OCI-LY7 (cell line): Measurements from ENCODE around the gene PIGS.

Experiments
- EZH2phosphoT487 ChIP-seq: fragments of 200-600 bp; sonication (generic); IDR thresholded peaks from 2 replicates; pipeline ENCODE4 v1.6.1; 2018; ENCODE audit warnings: low read depth, borderline replicate concordance, mild to moderate bottlenecking, mixed run types, antibody characterized with exemption, low read length, moderate library complexity, mixed read lengths
- TF ChIP-seq, protein P1 (sequence below): fragments of 200-600 bp; sonication (generic); conservative IDR thresholded peaks from 2 replicates; pipeline ENCODE4 v1.5.1; 2014; ENCODE audit warnings: mild to moderate bottlenecking, antibody characterized with exemption, low read length, moderate library complexity, mixed read lengths

DNA sequence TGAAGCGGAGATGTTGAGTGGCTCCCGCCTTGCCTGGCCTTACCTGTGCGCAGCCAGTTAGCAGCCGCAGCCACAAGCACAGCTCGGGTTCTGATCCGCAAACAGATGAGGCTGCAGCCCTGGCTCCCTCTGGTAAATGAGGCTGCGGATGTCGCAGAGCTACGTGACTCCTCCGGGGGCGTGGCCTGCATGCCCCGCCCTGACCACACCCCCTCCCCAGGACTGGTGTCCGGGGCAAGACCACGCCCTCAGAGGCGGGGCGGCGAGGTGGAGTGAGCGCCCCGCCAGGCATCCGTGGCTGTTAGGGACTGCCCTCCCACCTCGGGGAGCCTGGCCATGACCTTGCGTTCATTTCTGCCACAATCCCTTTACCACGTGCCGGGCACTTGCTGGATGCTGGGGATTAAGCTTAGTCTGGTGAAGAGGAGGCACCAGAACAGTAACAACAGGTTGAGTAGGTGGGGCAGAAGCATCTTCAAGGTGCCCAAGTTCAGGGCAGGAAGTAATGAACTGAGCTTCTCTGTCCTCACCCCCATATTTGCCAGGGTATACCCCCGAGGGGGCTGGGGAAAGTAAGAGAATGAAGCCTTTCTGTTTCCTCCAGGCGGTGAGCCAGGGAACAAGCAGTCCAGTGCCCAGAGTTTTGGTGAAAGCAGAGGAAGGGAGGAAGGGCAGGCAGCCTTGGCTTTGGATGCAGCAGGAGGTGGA, 5.6 kb upstream of the PIGS start, which contains the start of gene ALDOC:
- TF ChIP-seq, protein P1, sequence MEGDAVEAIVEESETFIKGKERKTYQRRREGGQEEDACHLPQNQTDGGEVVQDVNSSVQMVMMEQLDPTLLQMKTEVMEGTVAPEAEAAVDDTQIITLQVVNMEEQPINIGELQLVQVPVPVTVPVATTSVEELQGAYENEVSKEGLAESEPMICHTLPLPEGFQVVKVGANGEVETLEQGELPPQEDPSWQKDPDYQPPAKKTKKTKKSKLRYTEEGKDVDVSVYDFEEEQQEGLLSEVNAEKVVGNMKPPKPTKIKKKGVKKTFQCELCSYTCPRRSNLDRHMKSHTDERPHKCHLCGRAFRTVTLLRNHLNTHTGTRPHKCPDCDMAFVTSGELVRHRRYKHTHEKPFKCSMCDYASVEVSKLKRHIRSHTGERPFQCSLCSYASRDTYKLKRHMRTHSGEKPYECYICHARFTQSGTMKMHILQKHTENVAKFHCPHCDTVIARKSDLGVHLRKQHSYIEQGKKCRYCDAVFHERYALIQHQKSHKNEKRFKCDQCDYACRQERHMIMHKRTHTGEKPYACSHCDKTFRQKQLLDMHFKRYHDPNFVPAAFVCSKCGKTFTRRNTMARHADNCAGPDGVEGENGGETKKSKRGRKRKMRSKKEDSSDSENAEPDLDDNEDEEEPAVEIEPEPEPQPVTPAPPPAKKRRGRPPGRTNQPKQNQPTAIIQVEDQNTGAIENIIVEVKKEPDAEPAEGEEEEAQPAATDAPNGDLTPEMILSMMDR = no peak
- TF ChIP-seq EZH2phosphoT487 = no peak
